ENCODE measurements around the gene HIP1. TPM values are rescaled to one million over a fixed set of nuclear protein-coding genes. Genes with fewer than 3 reads are reported as not detected.
A peak's percentile ranks its signal among the peaks of the same experiment; 100 is the strongest.

The HIP1 gene
- total and polyA plus RNA-seq, 9 of the 15 experiments (the other 6 are each of a cell fraction or from before 2014, with no cell fraction given), result 2.4 to 13.7 (median 9.5) TPM

GRCh38 chr7:75734586-75735458 lies 3.9 kb downstream of the HIP1 start (continued):
- TF ChIP-seq, protein P1, sequence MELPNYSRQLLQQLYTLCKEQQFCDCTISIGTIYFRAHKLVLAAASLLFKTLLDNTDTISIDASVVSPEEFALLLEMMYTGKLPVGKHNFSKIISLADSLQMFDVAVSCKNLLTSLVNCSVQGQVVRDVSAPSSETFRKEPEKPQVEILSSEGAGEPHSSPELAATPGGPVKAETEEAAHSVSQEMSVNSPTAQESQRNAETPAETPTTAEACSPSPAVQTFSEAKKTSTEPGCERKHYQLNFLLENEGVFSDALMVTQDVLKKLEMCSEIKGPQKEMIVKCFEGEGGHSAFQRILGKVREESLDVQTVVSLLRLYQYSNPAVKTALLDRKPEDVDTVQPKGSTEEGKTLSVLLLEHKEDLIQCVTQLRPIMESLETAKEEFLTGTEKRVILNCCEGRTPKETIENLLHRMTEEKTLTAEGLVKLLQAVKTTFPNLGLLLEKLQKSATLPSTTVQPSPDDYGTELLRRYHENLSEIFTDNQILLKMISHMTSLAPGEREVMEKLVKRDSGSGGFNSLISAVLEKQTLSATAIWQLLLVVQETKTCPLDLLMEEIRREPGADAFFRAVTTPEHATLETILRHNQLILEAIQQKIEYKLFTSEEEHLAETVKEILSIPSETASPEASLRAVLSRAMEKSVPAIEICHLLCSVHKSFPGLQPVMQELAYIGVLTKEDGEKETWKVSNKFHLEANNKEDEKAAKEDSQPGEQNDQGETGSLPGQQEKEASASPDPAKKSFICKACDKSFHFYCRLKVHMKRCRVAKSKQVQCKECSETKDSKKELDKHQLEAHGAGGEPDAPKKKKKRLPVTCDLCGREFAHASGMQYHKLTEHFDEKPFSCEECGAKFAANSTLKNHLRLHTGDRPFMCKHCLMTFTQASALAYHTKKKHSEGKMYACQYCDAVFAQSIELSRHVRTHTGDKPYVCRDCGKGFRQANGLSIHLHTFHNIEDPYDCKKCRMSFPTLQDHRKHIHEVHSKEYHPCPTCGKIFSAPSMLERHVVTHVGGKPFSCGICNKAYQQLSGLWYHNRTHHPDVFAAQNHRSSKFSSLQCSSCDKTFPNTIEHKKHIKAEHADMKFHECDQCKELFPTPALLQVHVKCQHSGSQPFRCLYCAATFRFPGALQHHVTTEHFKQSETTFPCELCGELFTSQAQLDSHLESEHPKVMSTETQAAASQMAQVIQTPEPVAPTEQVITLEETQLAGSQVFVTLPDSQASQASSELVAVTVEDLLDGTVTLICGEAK (IDR thresholded peaks at IDR 0.05), result no peak
- TF ChIP-seq, protein P1 (CRISPR knock-in tag; IDR thresholded peaks at IDR 0.05), result no peak
- TF ChIP-seq ZNF699 (CRISPR knock-in tag; IDR thresholded peaks at IDR 0.05; ENCODE audit: insufficient replicate concordance) (no peak), ATF3 (IDR thresholded peaks at IDR 0.05) (peak; percentile 38; the same call in 1 of the 2 replicates), ATF3 (CRISPR knock-in tag; conservative IDR thresholded peaks at IDR 0.05) (peak; percentile 39; the same call in 1 of the 2 replicates), ZC3H8 (IDR thresholded peaks at IDR 0.05) (no peak), ELF4 (CRISPR knock-in tag; IDR thresholded peaks at IDR 0.05) (no peak), TCFL5 (CRISPR knock-in tag; conservative IDR thresholded peaks at IDR 0.05) (no peak), MECOM (CRISPR knock-in tag; IDR thresholded peaks at IDR 0.05) (peak; percentile 97), ESRRA (IDR thresholded peaks at IDR 0.05; ENCODE audit: borderline replicate concordance, low read depth) (peak; percentile 97), SRSF9 (IDR thresholded peaks at IDR 0.05; ENCODE audit: borderline replicate concordance, low read depth, low read length) (no peak), ZSCAN29 (IDR thresholded peaks at IDR 0.05) (no peak), MEF2A (IDR thresholded peaks at IDR 0.05; ENCODE audit: control insufficient read depth, low read depth, low read length) (peak; percentile 60; the same call in 1 of the 2 replicates)
- TF ChIP-seq, protein P2, sequence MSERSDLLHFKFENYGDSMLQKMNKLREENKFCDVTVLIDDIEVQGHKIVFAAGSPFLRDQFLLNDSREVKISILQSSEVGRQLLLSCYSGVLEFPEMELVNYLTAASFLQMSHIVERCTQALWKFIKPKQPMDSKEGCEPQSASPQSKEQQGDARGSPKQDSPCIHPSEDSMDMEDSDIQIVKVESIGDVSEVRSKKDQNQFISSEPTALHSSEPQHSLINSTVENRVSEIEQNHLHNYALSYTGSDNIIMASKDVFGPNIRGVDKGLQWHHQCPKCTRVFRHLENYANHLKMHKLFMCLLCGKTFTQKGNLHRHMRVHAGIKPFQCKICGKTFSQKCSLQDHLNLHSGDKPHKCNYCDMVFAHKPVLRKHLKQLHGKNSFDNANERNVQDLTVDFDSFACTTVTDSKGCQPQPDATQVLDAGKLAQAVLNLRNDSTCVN (CRISPR knock-in tag; IDR thresholded peaks at IDR 0.05), result no peak
- TF ChIP-seq, protein P3, sequence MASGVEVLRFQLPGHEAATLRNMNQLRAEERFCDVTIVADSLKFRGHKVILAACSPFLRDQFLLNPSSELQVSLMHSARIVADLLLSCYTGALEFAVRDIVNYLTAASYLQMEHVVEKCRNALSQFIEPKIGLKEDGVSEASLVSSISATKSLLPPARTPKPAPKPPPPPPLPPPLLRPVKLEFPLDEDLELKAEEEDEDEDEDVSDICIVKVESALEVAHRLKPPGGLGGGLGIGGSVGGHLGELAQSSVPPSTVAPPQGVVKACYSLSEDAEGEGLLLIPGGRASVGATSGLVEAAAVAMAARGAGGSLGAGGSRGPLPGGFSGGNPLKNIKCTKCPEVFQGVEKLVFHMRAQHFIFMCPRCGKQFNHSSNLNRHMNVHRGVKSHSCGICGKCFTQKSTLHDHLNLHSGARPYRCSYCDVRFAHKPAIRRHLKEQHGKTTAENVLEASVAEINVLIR (CRISPR knock-in tag; IDR thresholded peaks at IDR 0.05), result 0 out of 2 replicates have a peak, but pooled peaks have one; percentile 21
